Measurements from ENCODE around the gene CCSER2. TPM values are rescaled to one million over a fixed set of nuclear protein-coding genes. Genes with fewer than 3 reads are reported as not detected.
"Not testable (repeated sequence)": the region's sequence is repeated elsewhere in the genome, so short reads cannot be mapped to it uniquely, and the experiment has no call there.

The CCSER2 gene
- total RNA-seq, 1 experiment from 2014 or later = 20.6 TPM

GRCh38 chr10:84306751-84307384, 21.5 kb upstream of the CCSER2 start:
- Histone ChIP-seq H3K36me3 (no peaks in the 10 kb centered on the region), H3K4me3 (no peak overlapping the region), H3K9me3 (no peaks in the 10 kb centered on the region), H3K27me3 (no peaks in the 10 kb centered on the region)
- DNase-seq = no peak

- Histone ChIP-seq H3K9me3 (0 out of 2 replicates have a peak, but pooled peaks cover 3% of the 10 kb centered on the region), H3K4me3 (no peak overlapping the region), H3K36me3 (no peaks in the 10 kb centered on the region), H3K27me3 (no peaks in the 10 kb centered on the region)
- DNase-seq = peak; percentile 31
Measured at GRCh38 chr10:84308021-84308420, 20.4 kb upstream of the CCSER2 start.

GRCh38 chr10:84308481-84309304, 19.7 kb upstream of the CCSER2 start:
- Histone ChIP-seq H3K4me3 (no peak overlapping the region), H3K9me3 (0 out of 2 replicates have a peak, but pooled peaks cover 3% of the 10 kb centered on the region), H3K27me3 (no peaks in the 10 kb centered on the region), H3K36me3 (no peaks in the 10 kb centered on the region)
- peak; percentile 71 for DNase-seq

- no peaks in the 10 kb centered on the region for H3K36me3 ChIP-seq
- H3K4me3 ChIP-seq = no peak overlapping the region
- DNase-seq = peak; percentile 56
- 0 out of 2 replicates have a peak, but pooled peaks cover 3% of the 10 kb centered on the region for H3K9me3 ChIP-seq
- H3K27me3 ChIP-seq = no peaks in the 10 kb centered on the region
Measured at GRCh38 chr10:84310470-84310869, 17.9 kb upstream of the CCSER2 start.

GRCh38 chr10:84311576-84311975, 16.8 kb upstream of the CCSER2 start:
- Histone ChIP-seq H3K4me3 (no peak overlapping the region), H3K36me3 (no peaks in the 10 kb centered on the region), H3K9me3 (0 out of 2 replicates have a peak, but pooled peaks cover 3% of the 10 kb centered on the region), H3K27me3 (no peaks in the 10 kb centered on the region)
- no peak for DNase-seq

GRCh38 chr10:84312816-84313215, 15.6 kb upstream of the CCSER2 start:
- no peaks in the 10 kb centered on the region for H3K27me3 ChIP-seq
- no peaks in the 10 kb centered on the region for H3K36me3 ChIP-seq
- H3K4me3 ChIP-seq = no peak overlapping the region
- no peak for DNase-seq
- 0 out of 2 replicates have a peak, but pooled peaks cover 3% of the 10 kb centered on the region for H3K9me3 ChIP-seq

GRCh38 chr10:84314275-84314674, 14.1 kb upstream of the CCSER2 start:
- no peaks in the 10 kb centered on the region for H3K36me3 ChIP-seq
- no peak for DNase-seq

GRCh38 chr10:84317174-84317573, 11.2 kb upstream of the CCSER2 start:
- Histone ChIP-seq H3K27me3 (no peaks in the 10 kb centered on the region), H3K4me3 (no peak overlapping the region), H3K36me3 (no peaks in the 10 kb centered on the region), H3K9me3 (0 out of 2 replicates have a peak, but pooled peaks cover under 1% of the 10 kb centered on the region)
- DNase-seq = no peak

More at GRCh38 chr10:84314275-84314674, 14.1 kb upstream of the CCSER2 start:
- H3K4me3 ChIP-seq = no peak overlapping the region
- no peaks in the 10 kb centered on the region for H3K27me3 ChIP-seq
- H3K9me3 ChIP-seq = 0 out of 2 replicates have a peak, but pooled peaks cover 3% of the 10 kb centered on the region

- no peak for DNase-seq
- no peaks in the 10 kb centered on the region for H3K27me3 ChIP-seq
- no peak overlapping the region for H3K4me3 ChIP-seq
- H3K9me3 ChIP-seq = no peaks in the 10 kb centered on the region
- no peaks in the 10 kb centered on the region for H3K36me3 ChIP-seq
Measured at GRCh38 chr10:84321902-84322301, 6.5 kb upstream of the CCSER2 start.

GRCh38 chr10:84323566-84323965, 4.8 kb upstream of the CCSER2 start:
- not testable (repeated sequence) for H3K36me3 ChIP-seq, DNase-seq, H3K4me3 ChIP-seq, H3K9me3 ChIP-seq, H3K27me3 ChIP-seq

GRCh38 chr10:84326995-84327394, 1.4 kb upstream of the CCSER2 start:
- not testable (repeated sequence) for DNase-seq, H3K4me3 ChIP-seq, H3K27me3 ChIP-seq, H3K9me3 ChIP-seq, H3K36me3 ChIP-seq

- H3K36me3 ChIP-seq = no peaks in the 10 kb centered on the region
- H3K4me3 ChIP-seq = peak overlapping the region; percentile 68
- no peaks in the 10 kb centered on the region for H3K27me3 ChIP-seq
- peak; percentile 34 for DNase-seq
- H3K9me3 ChIP-seq = no peaks in the 10 kb centered on the region
Measured at GRCh38 chr10:84329196-84329611, 815 bp downstream of the CCSER2 start.

GRCh38 chr10:84329986-84330651, 1.7 kb downstream of the CCSER2 start:
- Histone ChIP-seq H3K4me3 (peak overlapping the region; percentile 68), H3K9me3 (no peaks in the 10 kb centered on the region), H3K36me3 (no peaks in the 10 kb centered on the region), H3K27me3 (no peaks in the 10 kb centered on the region)
- no peak for DNase-seq

- no peaks in the 10 kb centered on the region for H3K9me3 ChIP-seq
- H3K4me3 ChIP-seq = no peak overlapping the region
- no peak for DNase-seq
- no peaks in the 10 kb centered on the region for H3K27me3 ChIP-seq
- no peaks in the 10 kb centered on the region for H3K36me3 ChIP-seq
Measured at GRCh38 chr10:84331091-84331490, 2.7 kb downstream of the CCSER2 start.

- no peaks in the 10 kb centered on the region for H3K27me3 ChIP-seq
- H3K36me3 ChIP-seq = no peaks in the 10 kb centered on the region
- DNase-seq = no peak
- no peaks in the 10 kb centered on the region for H3K9me3 ChIP-seq
- H3K4me3 ChIP-seq = no peak overlapping the region
Measured at GRCh38 chr10:84333864-84334451, 5.6 kb downstream of the CCSER2 start.

- Histone ChIP-seq H3K36me3 (no peaks in the 10 kb centered on the region), H3K27me3 (no peaks in the 10 kb centered on the region), H3K4me3 (no peak overlapping the region), H3K9me3 (no peaks in the 10 kb centered on the region)
- DNase-seq = no peak
Measured at GRCh38 chr10:84334811-84335210, 6.4 kb downstream of the CCSER2 start.

GRCh38 chr10:84335516-84335915, 7.1 kb downstream of the CCSER2 start:
- no peak overlapping the region for H3K4me3 ChIP-seq
- H3K9me3 ChIP-seq = no peaks in the 10 kb centered on the region
- no peak for DNase-seq
- no peaks in the 10 kb centered on the region for H3K36me3 ChIP-seq
- no peaks in the 10 kb centered on the region for H3K27me3 ChIP-seq

Data from MG63 (cell line).